ENCODE measurements around the gene U2SURP. TPM values are rescaled to one million over a fixed set of nuclear protein-coding genes. Genes with fewer than 3 reads are reported as not detected.
"Not testable (repeated sequence)": the region's sequence is repeated elsewhere in the genome, so short reads cannot be mapped to it uniquely, and the experiment has no call there.

Gene U2SURP
- total RNA-seq, 1 experiment from 2014 or later = 135 TPM

GRCh38 chr3:142976621-142977398 lies 24.6 kb upstream of the U2SURP start:
- peak; percentile 97 for DNase-seq (ENCODE audit: low read depth)

- DNase-seq (ENCODE audit: low read depth) = peak; percentile 39
These were observed 24.0 kb upstream of the U2SURP start for GRCh38 chr3:142977399-142977728.

GRCh38 chr3:142981108-142981507 lies 20.3 kb upstream of the U2SURP start:
- no peak for DNase-seq (ENCODE audit: low read depth)

GRCh38 chr3:142982038-142982773 lies 19.2 kb upstream of the U2SURP start:
- no peak for DNase-seq (ENCODE audit: low read depth)

- no peak for DNase-seq (ENCODE audit: low read depth)
These were observed 18.1 kb upstream of the U2SURP start for GRCh38 chr3:142983318-142983717.

- no peak for DNase-seq (ENCODE audit: low read depth)
These were observed 17.1 kb upstream of the U2SURP start for GRCh38 chr3:142984255-142984654.

- DNase-seq (ENCODE audit: low read depth) = no peak
These were observed 14.2 kb upstream of the U2SURP start for GRCh38 chr3:142987080-142987700.

- peak; percentile 68 for DNase-seq (ENCODE audit: low read depth)
These were observed 13.7 kb upstream of the U2SURP start for GRCh38 chr3:142987707-142988106.

- not testable (repeated sequence) for DNase-seq (ENCODE audit: low read depth)
These were observed 13.1 kb upstream of the U2SURP start for GRCh38 chr3:142988221-142988620.

- not testable (repeated sequence) for DNase-seq (ENCODE audit: low read depth)
These were observed 12.5 kb upstream of the U2SURP start for GRCh38 chr3:142988826-142989225.

- no peak for DNase-seq (ENCODE audit: low read depth)
These were observed 10.6 kb upstream of the U2SURP start for GRCh38 chr3:142990721-142991120.

- DNase-seq (ENCODE audit: low read depth) = no peak
These were observed 9.0 kb upstream of the U2SURP start for GRCh38 chr3:142992323-142992722.

- DNase-seq (ENCODE audit: low read depth) = peak; percentile 71
These were observed 7.4 kb upstream of the U2SURP start for GRCh38 chr3:142993958-142994442.

GRCh38 chr3:142997330-142997729 lies 4.0 kb upstream of the U2SURP start:
- DNase-seq (ENCODE audit: low read depth) = no peak

GRCh38 chr3:142998439-142998838 lies 2.9 kb upstream of the U2SURP start:
- no peak for DNase-seq (ENCODE audit: low read depth)

- DNase-seq (ENCODE audit: low read depth) = no peak
These were observed 1.5 kb upstream of the U2SURP start for GRCh38 chr3:142999881-143000280.

GRCh38 chr3:143000528-143000927 lies 842 bp upstream of the U2SURP start:
- DNase-seq (ENCODE audit: low read depth) = peak; percentile 53

- no peak for DNase-seq (ENCODE audit: low read depth)
These were observed 369 bp upstream of the U2SURP start for GRCh38 chr3:143001034-143001368.

- no peak for DNase-seq (ENCODE audit: low read depth)
These were observed 828 bp downstream of the U2SURP start for GRCh38 chr3:143002083-143002712.

- no peak for DNase-seq (ENCODE audit: low read depth)
These were observed 1.4 kb downstream of the U2SURP start for GRCh38 chr3:143002727-143003126.

GRCh38 chr3:143004823-143005222 lies 3.5 kb downstream of the U2SURP start:
- no peak for DNase-seq (ENCODE audit: low read depth)

GRCh38 chr3:143010024-143010423 lies 8.7 kb downstream of the U2SURP start:
- DNase-seq (ENCODE audit: low read depth) = no peak
